Loucy (cell line): ENCODE measurements around the gene DAD1.
"Not testable (repeated sequence)": the region's sequence is repeated elsewhere in the genome, so short reads cannot be mapped to it uniquely, and the experiment has no call there.

Source experiments
- H2AFZ ChIP-seq: fragments of 200-600 bp; sonication (generic); 2 replicates; pipeline ENCODE4 v1.6.0; 2016; ENCODE audit warnings: antibody characterized with exemption, mild to moderate bottlenecking, low read length, moderate library complexity
- H3F3A ChIP-seq: fragments of 200-600 bp; 2 replicates; pipeline ENCODE4 v1.6.0; 2016; ENCODE audit warnings: antibody characterized with exemption, low read depth, mild to moderate bottlenecking
- H3K27me3 ChIP-seq: fragments of 200-600 bp; sonication (generic); 2 replicates; pipeline ENCODE4 v1.6.1; 2014; ENCODE audit warnings: low read length, mild to moderate bottlenecking; ENCODE audit not compliant: insufficient read depth, poor library complexity, severe bottlenecking
- H3K36me3 ChIP-seq: fragments of 200-600 bp; sonication (generic); 2 replicates; pipeline ENCODE4 v1.6.1; 2016; ENCODE audit warnings: low read length; ENCODE audit not compliant: insufficient read depth
- H3K4me1 ChIP-seq: fragments of 200-600 bp; sonication (generic); 2 replicates; pipeline ENCODE4 v1.5.1; 2014; ENCODE audit warnings: low read length, mild to moderate bottlenecking; ENCODE audit not compliant: insufficient read depth, poor library complexity, severe bottlenecking
- H3K4me2 ChIP-seq: fragments of 200-600 bp; sonication (generic); 2 replicates; pipeline ENCODE4 v1.6.0; 2014; ENCODE audit warnings: antibody characterized with exemption, low read length, low read depth, mild to moderate bottlenecking; ENCODE audit not compliant: poor library complexity, severe bottlenecking
- H3K4me3 ChIP-seq: fragments of 200-600 bp; sonication (generic); 2 replicates; pipeline ENCODE4 v1.5.1; 2014; ENCODE audit warnings: low read length, mild to moderate bottlenecking, mixed read lengths; ENCODE audit not compliant: poor library complexity, severe bottlenecking
- H3K79me2 ChIP-seq: fragments of 200-600 bp; sonication (generic); 2 replicates; pipeline ENCODE4 v1.6.1; 2014; ENCODE audit warnings: low read length; ENCODE audit not compliant: insufficient read depth
- H3K9ac ChIP-seq: fragments of 200-600 bp; sonication (generic); 2 replicates; pipeline ENCODE4 v1.6.0; 2014; ENCODE audit warnings: mild to moderate bottlenecking, low read depth, low read length, moderate library complexity; ENCODE audit not compliant: poor library complexity, severe bottlenecking
- H3K9me2 ChIP-seq: fragments of 200-600 bp; sonication (generic); replicated peaks from 2 replicates; pipeline ENCODE4 v1.6.1; 2016; ENCODE audit warnings: low read depth, low read length, mixed read lengths
- H3K9me3 ChIP-seq: fragments of 200-600 bp; sonication (generic); 2 replicates; pipeline ENCODE4 v1.6.1; 2014; ENCODE audit warnings: mild to moderate bottlenecking, antibody characterized with exemption, low read length, low read depth; ENCODE audit not compliant: insufficient read depth
- H4K20me1 ChIP-seq: fragments of 200-600 bp; sonication (generic); 2 replicates; pipeline ENCODE4 v1.6.0; 2014; ENCODE audit warnings: antibody characterized with exemption, low read length, mild to moderate bottlenecking; ENCODE audit not compliant: insufficient read depth, poor library complexity, severe bottlenecking
- CTCF ChIP-seq: fragments of 200-600 bp; sonication (generic); conservative IDR thresholded peaks from 2 replicates; pipeline ENCODE4 v1.5.1; 2014; ENCODE audit warnings: mild to moderate bottlenecking, antibody characterized with exemption, low read length
- EZH2phosphoT487 ChIP-seq: fragments of 200-600 bp; IDR thresholded peaks from 2 replicates; pipeline ENCODE4 v1.6.1; 2018; ENCODE audit warnings: antibody characterized with exemption, mild to moderate bottlenecking, moderate library complexity, borderline replicate concordance

Gene DAD1

DNA sequence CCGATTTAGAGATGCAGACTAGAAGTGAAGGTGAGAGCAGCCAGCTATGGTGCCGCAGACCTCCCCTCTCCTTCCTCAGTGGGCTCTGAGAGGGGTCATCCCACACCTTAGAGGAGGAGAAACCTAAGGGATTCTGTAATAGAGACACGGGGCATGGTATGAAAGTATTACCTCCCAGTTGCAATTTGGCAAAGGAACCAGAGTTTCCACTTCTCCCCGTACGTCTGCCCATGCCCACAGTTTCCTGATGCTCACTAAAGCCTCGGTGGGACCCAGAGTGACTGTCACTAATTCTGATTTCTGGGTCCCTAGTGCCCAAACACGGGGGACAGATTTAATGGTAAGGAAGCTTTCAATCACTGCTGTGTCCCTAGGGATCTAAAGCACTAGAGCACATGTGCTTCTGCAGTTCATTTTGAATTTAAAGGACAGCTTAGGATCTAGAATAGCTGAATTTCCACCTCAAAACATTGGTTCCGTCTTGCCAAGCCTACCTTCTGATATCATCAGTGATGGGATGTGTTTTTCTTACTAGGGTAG, 44.1 kb downstream of the DAD1 start:
- Histone ChIP-seq H3K4me2 (no peak overlapping the region), H3K36me3 (peaks cover 81% of the 10 kb centered on the region), H3K27me3 (no peaks in the 10 kb centered on the region), H3K9me2 (no peaks in the 10 kb centered on the region), H3K9ac (no peak overlapping the region), H3K79me2 (peaks cover 85% of the 10 kb centered on the region), H4K20me1 (peaks cover 9% of the 10 kb centered on the region), H3K4me3 (no peak overlapping the region), H3K9me3 (no peaks in the 10 kb centered on the region), H3K4me1 (peaks cover 17% of the 10 kb centered on the region), H3F3A (peaks cover 7% of the 10 kb centered on the region; the same call in 1 of the 2 replicates), H2AFZ (no peak overlapping the region)
- TF ChIP-seq CTCF: no peak
- TF ChIP-seq EZH2phosphoT487: no peak

GRCh38 chr14:22544406-22544805, 44.6 kb downstream of the DAD1 start:
- peaks cover 9% of the 10 kb centered on the region for H4K20me1 ChIP-seq
- no peak overlapping the region for H3K4me2 ChIP-seq
- H3K36me3 ChIP-seq: peaks cover 81% of the 10 kb centered on the region
- H3K9me3 ChIP-seq: no peaks in the 10 kb centered on the region
- H3K79me2 ChIP-seq: peaks cover 90% of the 10 kb centered on the region
- no peaks in the 10 kb centered on the region for H3K27me3 ChIP-seq
- peaks cover 1% of the 10 kb centered on the region; the same call in 1 of the 2 replicates for H3F3A ChIP-seq
- no peaks in the 10 kb centered on the region for H3K9me2 ChIP-seq
- H3K4me3 ChIP-seq: no peak overlapping the region
- H2AFZ ChIP-seq: no peak overlapping the region
- peaks cover 17% of the 10 kb centered on the region for H3K4me1 ChIP-seq
- TF ChIP-seq CTCF (no peak), EZH2phosphoT487 (no peak)
- H3K9ac ChIP-seq: no peak overlapping the region

DNA sequence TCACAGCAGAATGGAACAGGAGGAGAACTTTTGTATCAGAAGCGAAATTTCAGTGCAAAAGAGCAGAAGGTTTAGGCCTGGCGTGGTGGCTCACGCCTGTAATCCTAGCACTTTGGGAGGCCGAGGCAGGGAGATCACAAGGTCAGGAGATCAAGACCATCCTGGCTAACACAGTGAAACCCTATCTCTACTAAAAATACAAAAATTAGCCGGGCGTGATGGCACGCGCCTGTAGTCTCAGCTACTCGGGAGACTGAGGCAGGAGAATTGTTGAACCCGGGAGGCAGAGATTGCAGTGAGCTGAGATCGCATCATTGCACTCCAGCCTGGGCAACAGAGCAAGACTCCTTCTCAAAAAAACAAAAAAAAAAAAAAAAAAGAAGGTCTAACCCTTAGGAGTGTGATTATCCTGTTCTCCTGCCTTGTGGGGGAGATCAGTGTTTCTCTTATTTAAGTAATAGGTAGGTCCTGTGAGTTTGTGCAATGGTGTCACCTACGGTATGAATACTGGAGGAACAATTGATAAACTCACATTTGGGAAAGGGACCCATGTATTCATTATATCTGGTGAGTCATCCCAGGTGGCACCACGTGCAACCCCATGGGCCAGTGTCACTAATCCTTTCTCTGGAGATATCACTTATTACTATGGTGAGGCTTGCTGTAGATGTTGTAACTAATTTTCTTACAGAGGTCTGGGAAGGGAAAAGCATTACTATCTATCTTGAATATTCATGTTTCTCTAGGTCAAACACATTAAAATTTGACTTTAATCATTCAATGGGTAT, 45.3 kb downstream of the DAD1 start:
- Histone ChIP-seq H3K36me3 (peaks cover 81% of the 10 kb centered on the region), H4K20me1 (peaks cover 12% of the 10 kb centered on the region), H3K4me1 (peaks cover 15% of the 10 kb centered on the region), H3K79me2 (peaks cover 91% of the 10 kb centered on the region)
- H3K9ac ChIP-seq, H3K4me2 ChIP-seq, H2AFZ ChIP-seq, H3K9me2 ChIP-seq, H3K9me3 ChIP-seq, H3F3A ChIP-seq, H3K4me3 ChIP-seq, H3K27me3 ChIP-seq: not testable (repeated sequence)
